ENCODE data around the gene ZNF2. TPM values are rescaled to one million over a fixed set of nuclear protein-coding genes. Genes with fewer than 3 reads are reported as not detected.

The ZNF2 gene
- total RNA-seq, 2 experiments from 2014 or later, result 3.4 to 4.6 TPM

DNA sequence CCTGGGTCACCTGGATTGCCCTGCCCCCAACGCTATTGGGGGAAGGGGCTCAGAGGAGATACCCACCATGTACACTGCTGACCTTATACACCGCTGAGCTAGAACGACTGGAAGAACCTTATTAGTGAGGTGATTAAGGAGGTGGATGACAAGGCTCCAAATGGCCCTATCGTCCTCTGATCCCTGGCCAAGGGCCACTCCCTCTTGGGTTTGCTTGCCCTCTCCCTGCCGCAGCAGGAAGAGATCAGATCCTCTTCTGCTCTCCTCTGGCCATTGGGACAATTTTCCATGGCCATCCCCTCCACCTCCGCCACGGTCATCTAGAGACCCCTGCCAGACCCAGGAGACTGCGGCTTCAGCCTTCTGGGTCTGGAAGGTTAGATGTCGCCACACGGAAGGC, 7.2 kb upstream of the ZNF2 start:
- no peak for DNase-seq (ENCODE audit: low spot score)
- no peak for TF ChIP-seq EZH2phosphoT487 (IDR thresholded peaks at IDR 0.05; ENCODE audit: borderline replicate concordance, low read depth, low read length)
- TF ChIP-seq, protein P1, sequence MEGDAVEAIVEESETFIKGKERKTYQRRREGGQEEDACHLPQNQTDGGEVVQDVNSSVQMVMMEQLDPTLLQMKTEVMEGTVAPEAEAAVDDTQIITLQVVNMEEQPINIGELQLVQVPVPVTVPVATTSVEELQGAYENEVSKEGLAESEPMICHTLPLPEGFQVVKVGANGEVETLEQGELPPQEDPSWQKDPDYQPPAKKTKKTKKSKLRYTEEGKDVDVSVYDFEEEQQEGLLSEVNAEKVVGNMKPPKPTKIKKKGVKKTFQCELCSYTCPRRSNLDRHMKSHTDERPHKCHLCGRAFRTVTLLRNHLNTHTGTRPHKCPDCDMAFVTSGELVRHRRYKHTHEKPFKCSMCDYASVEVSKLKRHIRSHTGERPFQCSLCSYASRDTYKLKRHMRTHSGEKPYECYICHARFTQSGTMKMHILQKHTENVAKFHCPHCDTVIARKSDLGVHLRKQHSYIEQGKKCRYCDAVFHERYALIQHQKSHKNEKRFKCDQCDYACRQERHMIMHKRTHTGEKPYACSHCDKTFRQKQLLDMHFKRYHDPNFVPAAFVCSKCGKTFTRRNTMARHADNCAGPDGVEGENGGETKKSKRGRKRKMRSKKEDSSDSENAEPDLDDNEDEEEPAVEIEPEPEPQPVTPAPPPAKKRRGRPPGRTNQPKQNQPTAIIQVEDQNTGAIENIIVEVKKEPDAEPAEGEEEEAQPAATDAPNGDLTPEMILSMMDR (conservative IDR thresholded peaks at IDR 0.05; ENCODE audit: low read length), result no peak
- CTCF ChIA-PET (ENCODE audit: unreplicated experiment), result no interaction called here
- Histone ChIP-seq H4K20me1 (ENCODE audit: insufficient read depth, low read length) (no peaks in the 10 kb centered on the region), H3K4me1 (ENCODE audit: insufficient read depth, low read length, poor library complexity, severe bottlenecking) (peaks cover 4% of the 10 kb centered on the region), H3K27ac (ENCODE audit: low read depth, low read length, poor library complexity, severe bottlenecking) (no peak overlapping the region), H3K79me2 (ENCODE audit: insufficient read depth, low read depth, low read length) (no peaks in the 10 kb centered on the region), H3K9me3 (ENCODE audit: low read length) (no peaks in the 10 kb centered on the region), H3K9me2 (ENCODE audit: insufficient read depth, low read length) (no peaks in the 10 kb centered on the region), H3K4me2 (ENCODE audit: low read length) (peak overlapping the region; percentile 79; the same call in 1 of the 2 replicates), H3K4me3 (ENCODE audit: low read depth, low read length, poor library complexity, severe bottlenecking) (no peak overlapping the region), H2AFZ (ENCODE audit: low read length) (no peak overlapping the region), H3K36me3 (ENCODE audit: insufficient read depth, low read length) (no peaks in the 10 kb centered on the region)
- intact Hi-C loops (cut with micrococcal nuclease; ENCODE audit: unreplicated experiment), result no loop called here
- BruUV-seq (replicated peaks), result no TSS peak
- POLR2A ChIA-PET, result interaction anchor here (2.4 kb wide), 1 partner anchor 37 kb away, joined by 16 read pairs; the partner anchor contains the start of gene MRPS5

DNA sequence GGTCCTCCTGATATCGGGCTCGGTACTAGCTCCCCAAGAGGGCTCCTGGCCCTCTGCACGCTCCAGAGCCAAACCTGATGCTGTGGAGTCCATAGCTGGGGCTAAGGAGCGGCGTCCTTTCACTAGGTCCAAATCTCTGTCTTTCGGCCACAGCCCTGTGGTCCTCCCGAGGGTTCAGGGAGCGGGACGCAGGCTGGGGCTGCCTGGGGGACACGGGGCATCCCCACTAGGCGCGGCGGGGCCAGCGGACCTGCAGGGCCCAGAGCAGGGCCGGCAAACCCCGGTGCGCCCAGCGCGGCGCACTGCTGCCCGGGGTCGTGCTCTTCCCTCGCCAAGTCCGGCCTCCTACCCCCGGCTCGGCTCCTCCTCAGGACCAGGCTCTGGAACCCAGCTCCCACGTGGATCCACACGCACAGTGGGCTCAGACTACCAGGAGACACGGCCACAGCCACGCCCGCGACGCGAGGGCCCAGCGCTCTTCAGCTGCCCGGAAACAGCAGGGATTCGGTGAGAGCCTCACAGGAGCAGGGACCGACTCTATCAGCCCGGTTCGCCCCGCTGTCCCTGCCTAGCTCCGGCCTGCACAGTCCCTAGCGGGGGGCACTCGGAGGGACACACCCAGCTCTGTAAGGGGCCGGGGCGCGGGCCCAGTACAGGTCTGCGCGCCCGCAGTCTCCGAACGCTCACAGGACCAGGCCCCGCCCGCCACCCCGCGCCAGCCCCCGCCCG, 6.6 kb upstream of the ZNF2 start:
- TF ChIP-seq, protein P1 (conservative IDR thresholded peaks at IDR 0.05; ENCODE audit: low read length), result no peak
- no peak for TF ChIP-seq EZH2phosphoT487 (IDR thresholded peaks at IDR 0.05; ENCODE audit: borderline replicate concordance, low read depth, low read length)
- H3K4me2 ChIP-seq (ENCODE audit: low read length), result peak overlapping the region; percentile 79
- H2AFZ ChIP-seq (ENCODE audit: low read length), result peak overlapping the region; percentile 61; the same call in 1 of the 2 replicates
- no peak overlapping the region for H3K27ac ChIP-seq (ENCODE audit: low read depth, low read length, poor library complexity, severe bottlenecking)
- BruUV-seq (replicated peaks), result no TSS peak
- POLR2A ChIA-PET, result interaction anchor here (0.9 to 2.4 kb wide), 2 partner anchors 9 to 37 kb away, joined by 6 to 16 read pairs; partner anchors contain the start of gene MRPS5
- H3K79me2 ChIP-seq (ENCODE audit: insufficient read depth, low read depth, low read length), result peaks cover 1% of the 10 kb centered on the region; the same call in 1 of the 2 replicates
- no peaks in the 10 kb centered on the region for H3K36me3 ChIP-seq (ENCODE audit: insufficient read depth, low read length)
- H3K4me3 ChIP-seq (ENCODE audit: low read depth, low read length, poor library complexity, severe bottlenecking), result peak overlapping the region; percentile 68
- CTCF ChIA-PET (ENCODE audit: unreplicated experiment), result no interaction called here
- no peaks in the 10 kb centered on the region for H3K9me2 ChIP-seq (ENCODE audit: insufficient read depth, low read length)
- intact Hi-C loops (cut with micrococcal nuclease; ENCODE audit: unreplicated experiment), result no loop called here
- DNase-seq (ENCODE audit: low spot score), result peak; percentile 8
- no peaks in the 10 kb centered on the region for H3K9me3 ChIP-seq (ENCODE audit: low read length)
- H3K4me1 ChIP-seq (ENCODE audit: insufficient read depth, low read length, poor library complexity, severe bottlenecking), result peaks cover 8% of the 10 kb centered on the region
- H4K20me1 ChIP-seq (ENCODE audit: insufficient read depth, low read length), result no peaks in the 10 kb centered on the region

Data from OCI-LY7 (cell line).